Calu3 (cell line): ENCODE data around the gene FKBP1B. TPM values are rescaled to one million over a fixed set of nuclear protein-coding genes. Genes with fewer than 3 reads are reported as not detected.
"Not testable (repeated sequence)": the region's sequence is repeated elsewhere in the genome, so short reads cannot be mapped to it uniquely, and the experiment has no call there.

Experiments
- BruUV-seq: library from RNA; stranded (reverse); fragments of 400-500 nt; replicated peaks from 2 replicates; lab custom pipeline; 2021; lab: Mats Ljungman, UMichigan
- CTCF ChIA-PET: fragments of 300-600 bp; sonication (Branson Sonifier 250); formaldehyde crosslinking; loops from one replicate; lab custom pipeline; 2022; ENCODE audit warnings: antibody characterized with exemption; lab: Charles Lee
- DNase-seq: peaks from one replicate; pipeline ENCODE4 v3.0.0; 2022
- H3K27ac Mint-ChIP-seq: one replicate; pipeline ENCODE4 v1.8.0; 2022; ENCODE audit warnings: mixed read lengths; ENCODE audit not compliant: unreplicated experiment
- H3K27me3 Mint-ChIP-seq: one replicate; pipeline ENCODE4 v1.8.0; 2022; ENCODE audit warnings: mixed read lengths; ENCODE audit not compliant: unreplicated experiment
- H3K36me3 Mint-ChIP-seq: one replicate; pipeline ENCODE4 v1.8.0; 2022; ENCODE audit warnings: mild to moderate bottlenecking, moderate library complexity, mixed read lengths; ENCODE audit not compliant: insufficient read depth, unreplicated experiment
- H3K4me1 Mint-ChIP-seq: one replicate; pipeline ENCODE4 v1.8.0; 2022; ENCODE audit warnings: mild to moderate bottlenecking, low read depth, mixed read lengths; ENCODE audit not compliant: unreplicated experiment
- H3K4me3 Mint-ChIP-seq: one replicate; pipeline ENCODE4 v1.8.0; 2022; ENCODE audit warnings: mild to moderate bottlenecking, low read depth, moderate library complexity, mixed read lengths; ENCODE audit not compliant: unreplicated experiment
- H3K9me3 Mint-ChIP-seq: one replicate; pipeline ENCODE4 v1.8.0; 2022; ENCODE audit warnings: low read depth, mixed read lengths; ENCODE audit not compliant: unreplicated experiment
- CTCF ChIP-seq: fragments of 200-600 bp; IDR thresholded peaks from one replicate; pipeline ENCODE4 v1.8.0; 2022; ENCODE audit warnings: antibody characterized with exemption; ENCODE audit not compliant: unreplicated experiment
- intact Hi-C: fragments of 100-400 bp; cut with micrococcal nuclease; formaldehyde crosslinking; loops from one replicate; pipeline ENCODE4 v1.10.0; 2022; ENCODE audit not compliant: unreplicated experiment
- total RNA-seq: library from RNA; stranded (reverse); gene quantifications from 2 replicates; pipeline ENCODE4 v1.2.3, GENCODE V29; 2022

FKBP1B gene
- total RNA-seq, 1 experiment from 2014 or later: 8.2 TPM

GRCh38 chr2:24106786-24107185 is 57.2 kb downstream of the FKBP1B start:
- intact Hi-C loops: no loop called here
- Mint-ChIP-seq H3K9me3 (peaks cover 3% of the 10 kb centered on the region), H3K4me1 (peaks cover 9% of the 10 kb centered on the region), H3K27me3 (no peaks in the 10 kb centered on the region), H3K36me3 (no peaks in the 10 kb centered on the region), H3K27ac (no peak overlapping the region), H3K4me3 (no peak overlapping the region)
- CTCF ChIA-PET: interaction anchor here (0.6 kb wide), 2 partner anchors 21 to 52 kb away, joined by 3 read pairs; no protein-coding TSS in a partner anchor
- DNase-seq: no peak
- no TSS peak for BruUV-seq
- no peak for TF ChIP-seq CTCF

GRCh38 chr2:24107336-24107735 is 57.8 kb downstream of the FKBP1B start:
- no TSS peak for BruUV-seq
- CTCF ChIA-PET: interaction anchor here (0.6 kb wide), 1 partner anchor 22 kb away, joined by 3 read pairs; no protein-coding TSS in a partner anchor
- Mint-ChIP-seq H3K4me1 (peaks cover 11% of the 10 kb centered on the region), H3K4me3 (no peak overlapping the region), H3K36me3 (no peaks in the 10 kb centered on the region), H3K9me3 (peaks cover 3% of the 10 kb centered on the region), H3K27ac (no peak overlapping the region), H3K27me3 (no peaks in the 10 kb centered on the region)
- intact Hi-C loops: no loop called here
- no peak for DNase-seq
- TF ChIP-seq CTCF: no peak

GRCh38 chr2:24109431-24109830 is 59.9 kb downstream of the FKBP1B start:
- intact Hi-C loops, CTCF ChIA-PET, H3K9me3 Mint-ChIP-seq: not testable (repeated sequence)

GRCh38 chr2:24110660-24111303 is 61.2 kb downstream of the FKBP1B start:
- DNase-seq: no peak
- Mint-ChIP-seq H3K4me1 (peaks cover 11% of the 10 kb centered on the region), H3K27ac (no peak overlapping the region), H3K4me3 (no peak overlapping the region), H3K27me3 (no peaks in the 10 kb centered on the region), H3K36me3 (no peaks in the 10 kb centered on the region), H3K9me3 (peaks cover 3% of the 10 kb centered on the region)
- CTCF ChIA-PET: no interaction called here
- intact Hi-C loops: no loop called here
- TF ChIP-seq CTCF: no peak
- BruUV-seq: no TSS peak

More at GRCh38 chr2:24109431-24109830, 59.9 kb downstream of the FKBP1B start:
- H3K36me3 Mint-ChIP-seq, H3K27ac Mint-ChIP-seq, BruUV-seq, H3K27me3 Mint-ChIP-seq, H3K4me3 Mint-ChIP-seq, DNase-seq: not testable (repeated sequence)
- H3K4me1 Mint-ChIP-seq: peaks cover 11% of the 10 kb centered on the region

GRCh38 chr2:24111407-24111901 is 61.9 kb downstream of the FKBP1B start:
- Mint-ChIP-seq H3K4me1 (peaks cover 11% of the 10 kb centered on the region), H3K36me3 (no peaks in the 10 kb centered on the region), H3K27ac (no peak overlapping the region), H3K4me3 (no peak overlapping the region), H3K9me3 (peaks cover 3% of the 10 kb centered on the region), H3K27me3 (no peaks in the 10 kb centered on the region)
- DNase-seq: no peak
- BruUV-seq: no TSS peak
- intact Hi-C loops: no loop called here
- no peak for TF ChIP-seq CTCF
- CTCF ChIA-PET: no interaction called here
